Prostate gland (tissue), 2 donors: ENCODE results near the gene PNPLA7.

Source experiments
- CTCF ChIP-seq, 4 experiments: fragments of 200-600 bp in 2 of 4; fragments of 450-650 bp in 2 of 4; sonication (generic) in 2 of 4; IDR thresholded peaks; 1 replicate in 3 of 4; 2 replicates in 1 of 4; pipeline ENCODE4 v1.5.1; 2016 to 2019; ENCODE audit warnings: antibody characterized with exemption in 4 of 4, mild to moderate bottlenecking in 2 of 4, moderate library complexity in 2 of 4
- POLR2A ChIP-seq: fragments of 450-650 bp; IDR thresholded peaks from one replicate; pipeline ENCODE4 v1.6.1; 2016; ENCODE audit warnings: antibody characterized with exemption, mild to moderate bottlenecking

GRCh38 chr9:137543237-137543963 lies 6.8 kb downstream of the PNPLA7 start:
- TF ChIP-seq CTCF (IDR thresholded peaks at IDR 0.05) = no peak
- TF ChIP-seq POLR2A = no peak
